ENCODE results near the gene FKBP2.

DNA sequence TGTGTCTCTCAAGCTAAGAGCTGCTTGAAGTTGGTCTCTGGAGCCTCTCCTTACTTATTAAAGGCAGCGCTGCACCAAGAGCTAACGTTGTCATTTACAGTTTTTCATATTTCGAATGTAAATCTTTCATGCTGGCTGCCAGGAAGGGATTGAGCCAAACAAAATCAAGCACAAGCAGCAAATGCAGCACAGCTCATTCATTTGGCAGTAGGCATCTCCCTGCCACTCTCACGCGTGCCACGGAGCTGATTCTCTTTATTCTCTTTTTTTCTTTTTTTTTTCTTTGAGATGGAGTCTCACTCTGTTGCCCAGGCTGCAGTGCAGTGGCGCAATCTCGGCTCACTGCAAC lies 8.0 kb upstream of the FKBP2 start:
- TF ChIP-seq, protein P1, sequence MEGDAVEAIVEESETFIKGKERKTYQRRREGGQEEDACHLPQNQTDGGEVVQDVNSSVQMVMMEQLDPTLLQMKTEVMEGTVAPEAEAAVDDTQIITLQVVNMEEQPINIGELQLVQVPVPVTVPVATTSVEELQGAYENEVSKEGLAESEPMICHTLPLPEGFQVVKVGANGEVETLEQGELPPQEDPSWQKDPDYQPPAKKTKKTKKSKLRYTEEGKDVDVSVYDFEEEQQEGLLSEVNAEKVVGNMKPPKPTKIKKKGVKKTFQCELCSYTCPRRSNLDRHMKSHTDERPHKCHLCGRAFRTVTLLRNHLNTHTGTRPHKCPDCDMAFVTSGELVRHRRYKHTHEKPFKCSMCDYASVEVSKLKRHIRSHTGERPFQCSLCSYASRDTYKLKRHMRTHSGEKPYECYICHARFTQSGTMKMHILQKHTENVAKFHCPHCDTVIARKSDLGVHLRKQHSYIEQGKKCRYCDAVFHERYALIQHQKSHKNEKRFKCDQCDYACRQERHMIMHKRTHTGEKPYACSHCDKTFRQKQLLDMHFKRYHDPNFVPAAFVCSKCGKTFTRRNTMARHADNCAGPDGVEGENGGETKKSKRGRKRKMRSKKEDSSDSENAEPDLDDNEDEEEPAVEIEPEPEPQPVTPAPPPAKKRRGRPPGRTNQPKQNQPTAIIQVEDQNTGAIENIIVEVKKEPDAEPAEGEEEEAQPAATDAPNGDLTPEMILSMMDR (IDR thresholded peaks at IDR 0.05; ENCODE audit: low read length) = no peak
- TF ChIP-seq EZH2 (IDR thresholded peaks at IDR 0.05; ENCODE audit: borderline replicate concordance, low read length) = no peak

All from OCI-LY1 (cell line).